Epithelial cell of proximal tubule (primary cell): ENCODE measurements around the gene DIP2B. TPM values are rescaled to one million over a fixed set of nuclear protein-coding genes. Genes with fewer than 3 reads are reported as not detected.

Experiments used
- DNase-seq: peaks from one replicate; pipeline ENCODE4 v3.0.0-alpha.2; 2011; ENCODE audit warnings: low read depth
- H3K4me3 ChIP-seq: 2 replicates; pipeline ENCODE4 v1.5.1; 2011; ENCODE audit warnings: low read depth, mild to moderate bottlenecking, low read length
- CTCF ChIP-seq: conservative IDR thresholded peaks from 2 replicates; pipeline ENCODE4 v1.5.1; 2012; ENCODE audit warnings: low read depth, mild to moderate bottlenecking, low read length
- total RNA-seq: library from RNA; depleted of rRNA; stranded (reverse); fragments of >200 nt; gene quantifications from 2 replicates; pipeline ENCODE4 v1.2.3, GENCODE V29; 2015

DIP2B gene
- total RNA-seq, 1 donor from 2014 or later = 21.6 TPM

DNA sequence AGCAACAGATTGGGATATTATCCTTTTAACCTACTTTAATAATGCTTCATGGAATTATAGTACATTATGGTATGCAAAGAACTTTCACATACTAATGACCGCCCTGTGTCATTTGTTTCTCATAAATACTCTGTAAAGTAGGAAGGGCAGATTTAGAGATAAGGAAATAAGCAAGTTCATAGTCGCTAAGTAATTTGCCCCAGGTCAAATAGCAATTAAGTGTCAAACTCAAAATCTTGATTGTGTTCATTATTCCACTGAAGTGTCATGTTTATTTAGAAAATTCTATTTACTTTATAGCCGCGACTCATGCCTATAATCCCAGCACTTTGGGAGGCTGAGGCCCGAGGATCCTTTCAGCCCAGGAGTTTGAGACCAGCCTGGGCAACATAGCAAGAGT lies 160.4 kb downstream of the DIP2B start:
- no peak overlapping the region for H3K4me3 ChIP-seq
- no peak for TF ChIP-seq CTCF
- no peak for DNase-seq

GRCh38 chr12:50665609-50666008 lies 160.8 kb downstream of the DIP2B start:
- H3K4me3 ChIP-seq = no peak overlapping the region
- no peak for DNase-seq
- no peak for TF ChIP-seq CTCF

DNA sequence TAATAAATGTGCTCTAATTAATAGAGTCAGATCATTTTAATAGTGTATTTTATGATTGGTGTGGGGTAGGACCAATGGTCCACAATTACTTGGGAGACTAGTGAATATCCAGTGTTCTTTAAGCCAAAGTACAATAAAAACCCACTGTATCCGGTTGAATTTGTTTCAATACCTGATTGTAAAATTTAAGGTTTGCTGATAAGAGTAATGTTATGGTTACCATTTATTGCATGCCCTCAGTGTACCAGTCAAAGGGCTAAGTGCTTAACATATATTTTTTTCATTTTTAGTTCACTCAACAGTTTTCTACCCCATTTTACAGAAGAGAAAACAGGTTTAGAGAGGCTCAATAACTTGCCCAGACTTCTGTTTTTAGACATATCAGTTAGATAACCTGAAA lies 161.2 kb downstream of the DIP2B start:
- TF ChIP-seq CTCF = no peak
- H3K4me3 ChIP-seq = no peak overlapping the region
- no peak for DNase-seq

DNA sequence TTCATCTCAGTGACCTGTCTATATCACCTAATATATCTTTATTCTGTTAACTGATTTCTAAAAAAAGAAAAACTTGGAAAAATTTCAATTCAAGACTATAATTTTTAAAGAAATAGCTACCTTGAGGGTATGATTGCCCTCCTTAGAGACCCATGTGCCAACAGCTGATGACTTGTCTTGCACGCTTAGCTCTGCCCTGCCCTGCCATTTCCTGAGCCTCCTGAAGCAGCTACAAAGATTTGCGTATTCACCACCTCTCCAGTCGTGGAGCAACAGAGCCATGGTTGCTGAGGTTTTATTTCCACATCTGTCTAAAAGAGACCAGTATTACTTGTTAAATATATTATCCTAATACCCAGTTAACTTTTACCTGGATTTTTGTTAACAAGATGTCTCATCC lies 167.4 kb downstream of the DIP2B start:
- no peak overlapping the region for H3K4me3 ChIP-seq
- DNase-seq = no peak
- TF ChIP-seq CTCF = no peak

GRCh38 chr12:50676756-50677155 lies 172.0 kb downstream of the DIP2B start:
- no peak overlapping the region for H3K4me3 ChIP-seq
- TF ChIP-seq CTCF = no peak
- DNase-seq = no peak

- no peak overlapping the region for H3K4me3 ChIP-seq
- no peak for DNase-seq
- no peak for TF ChIP-seq CTCF
Observed at GRCh38 chr12:50677858-50678257, 173.1 kb downstream of the DIP2B start.

DNA sequence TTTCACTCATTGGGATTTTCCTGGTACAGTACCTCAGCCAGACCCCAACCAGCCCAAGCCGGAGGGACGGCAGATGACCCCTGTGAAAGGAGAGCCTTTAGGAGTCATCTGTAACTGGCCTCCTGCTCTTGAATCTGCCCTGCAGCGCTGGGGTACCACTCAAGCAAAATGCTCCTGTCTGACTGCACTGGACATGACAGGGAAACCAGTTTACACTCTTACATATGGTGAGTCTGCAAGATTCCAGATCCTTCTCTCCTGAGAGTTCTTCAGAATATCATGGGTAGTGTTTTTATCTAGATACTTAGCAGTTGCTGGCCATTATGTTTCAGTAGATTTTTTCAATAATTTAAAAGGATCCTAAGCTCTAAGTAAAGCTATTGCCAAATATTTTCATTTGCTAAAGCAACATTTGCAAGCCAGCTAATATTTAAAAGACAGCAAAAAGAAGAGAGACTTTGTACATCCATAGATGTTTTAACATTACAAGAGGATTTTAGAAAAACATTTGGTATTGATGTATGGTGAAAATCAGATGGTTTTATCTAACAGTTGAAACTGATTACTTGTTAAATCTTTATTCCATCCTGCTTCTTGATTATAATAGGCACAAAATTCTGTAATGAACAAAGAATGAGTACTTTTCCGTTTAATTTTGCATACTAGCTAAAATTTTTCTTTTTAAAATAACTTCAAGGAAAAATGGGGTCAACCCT lies 174.0 kb downstream of the DIP2B start:
- H3K4me3 ChIP-seq = no peak overlapping the region
- TF ChIP-seq CTCF = no peak
- DNase-seq = no peak
